ENCODE data around the gene MID1IP1. TPM values are rescaled to one million over a fixed set of nuclear protein-coding genes. Genes with fewer than 3 reads are reported as not detected.

Gene MID1IP1
- total and polyA plus RNA-seq, 2 donors from 2014 or later = 21.2 to 76.5 TPM

GRCh38 chrX:38819709-38820108 is 18.4 kb downstream of the MID1IP1 start:
- FAIRE-seq = no peak
- H3K4me1 ChIP-seq (ENCODE audit: control insufficient read depth in 2 of 3, insufficient read depth in 2 of 3, low read depth in 1 of 3, low read length in 3 of 3) = peaks cover 0 to 3% (median 2%) of the 10 kb centered on the region in 3 donors
- H3K27me3 ChIP-seq (ENCODE audit: control insufficient read depth, insufficient read depth, low read length) = no peaks in the 10 kb centered on the region
- no peak for TF ChIP-seq CTCF (IDR thresholded peaks at IDR 0.05; ENCODE audit: borderline replicate concordance, extremely low read depth, insufficient read depth)
- intact Hi-C loops (cut with DNase I) = no loop called here
- H3K36me3 ChIP-seq (ENCODE audit: control insufficient read depth in 2 of 3, insufficient read depth in 3 of 3, low read length in 3 of 3) = no peaks in the 10 kb centered on the region
- no peaks in the 10 kb centered on the region for H3K9me3 ChIP-seq (ENCODE audit: control insufficient read depth in 2 of 3, insufficient read depth in 1 of 3, low read length in 3 of 3)
- no peak for DNase-seq
- H3K4me3 ChIP-seq (ENCODE audit: low read length in 3 of 3) = no peak overlapping the region
- no peak overlapping the region for H3K27ac ChIP-seq (ENCODE audit: low read depth in 2 of 2, low read length in 2 of 2)
- no peak overlapping the region for H3K9ac ChIP-seq (ENCODE audit: low read length in 3 of 3)

DNA sequence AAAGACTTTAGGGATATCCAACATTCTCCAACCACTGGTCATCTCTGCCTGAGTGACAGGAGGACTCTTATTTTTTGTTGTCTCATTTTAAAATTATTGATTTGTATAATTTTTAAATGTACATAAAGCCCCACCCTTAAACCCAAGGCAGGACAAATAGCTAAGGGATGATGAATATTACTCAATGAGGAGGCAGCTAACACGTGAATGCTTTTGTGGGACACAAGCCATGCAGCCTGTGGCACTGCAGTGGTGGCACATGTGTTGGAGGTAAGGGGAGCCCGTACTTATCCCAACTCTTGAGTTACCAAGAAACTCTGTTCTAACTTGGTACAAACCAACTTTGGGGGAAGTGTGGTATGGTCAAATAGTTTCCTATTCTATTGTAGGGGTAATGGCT is 19.5 kb downstream of the MID1IP1 start:
- no peak for TF ChIP-seq CTCF (IDR thresholded peaks at IDR 0.05; ENCODE audit: borderline replicate concordance, extremely low read depth, insufficient read depth)
- no peaks in the 10 kb centered on the region for H3K36me3 ChIP-seq (ENCODE audit: control insufficient read depth in 2 of 3, insufficient read depth in 3 of 3, low read length in 3 of 3)
- FAIRE-seq (no peak), DNase-seq (no peak)
- no peaks in the 10 kb centered on the region for H3K27me3 ChIP-seq (ENCODE audit: control insufficient read depth, insufficient read depth, low read length)
- H3K9ac ChIP-seq (ENCODE audit: low read length in 3 of 3) = no peak overlapping the region
- H3K27ac ChIP-seq (ENCODE audit: low read depth in 2 of 2, low read length in 2 of 2) = no peak overlapping the region
- H3K4me3 ChIP-seq (ENCODE audit: low read length in 3 of 3) = no peak overlapping the region
- intact Hi-C loops (cut with DNase I) = no loop called here
- peaks cover 0 to 3% (median 2%) of the 10 kb centered on the region in 3 donors for H3K4me1 ChIP-seq (ENCODE audit: control insufficient read depth in 2 of 3, insufficient read depth in 2 of 3, low read depth in 1 of 3, low read length in 3 of 3)
- H3K9me3 ChIP-seq (ENCODE audit: control insufficient read depth in 2 of 3, insufficient read depth in 1 of 3, low read length in 3 of 3) = no peaks in the 10 kb centered on the region

DNA sequence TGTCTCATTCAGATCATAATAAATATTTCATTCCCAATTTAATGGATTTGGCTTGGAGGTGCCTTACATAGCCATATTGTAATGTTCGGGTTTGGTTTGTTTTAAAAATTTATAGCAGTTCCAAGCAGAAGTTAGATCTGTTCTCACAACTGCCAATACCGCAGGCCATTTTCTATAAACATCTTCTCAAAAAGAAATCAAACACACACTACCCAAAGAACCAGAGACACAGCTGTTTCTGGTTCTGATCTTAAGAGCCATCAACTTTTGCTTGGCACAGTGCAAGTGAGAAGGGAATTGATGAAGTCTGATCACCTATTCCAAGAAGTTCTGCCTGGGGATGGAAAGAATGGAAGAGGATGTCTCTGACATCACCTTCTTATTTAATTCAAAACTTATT is 22.9 kb downstream of the MID1IP1 start:
- no peak for DNase-seq

More for the DNA sequence above, 22.9 kb downstream of the MID1IP1 start:
- no peaks in the 10 kb centered on the region for H3K9me3 ChIP-seq (ENCODE audit: control insufficient read depth in 2 of 3, insufficient read depth in 1 of 3, low read length in 3 of 3)
- no peak for FAIRE-seq
- no peaks in the 10 kb centered on the region for H3K36me3 ChIP-seq (ENCODE audit: control insufficient read depth in 2 of 3, insufficient read depth in 3 of 3, low read length in 3 of 3)
- H3K27me3 ChIP-seq (ENCODE audit: control insufficient read depth, insufficient read depth, low read length) = no peaks in the 10 kb centered on the region
- no peak for TF ChIP-seq CTCF (IDR thresholded peaks at IDR 0.05; ENCODE audit: borderline replicate concordance, extremely low read depth, insufficient read depth)
- no peaks in the 10 kb centered on the region for H3K4me1 ChIP-seq (ENCODE audit: control insufficient read depth in 2 of 3, insufficient read depth in 2 of 3, low read depth in 1 of 3, low read length in 3 of 3)
- intact Hi-C loops (cut with DNase I) = no loop called here
- H3K27ac ChIP-seq (ENCODE audit: low read depth in 2 of 2, low read length in 2 of 2) = no peak overlapping the region
- no peak overlapping the region for H3K4me3 ChIP-seq (ENCODE audit: low read length in 3 of 3)
- no peak overlapping the region for H3K9ac ChIP-seq (ENCODE audit: low read length in 3 of 3)
